AG04449 (cell line): ENCODE measurements around the gene RNU1-4.
"Not testable (repeated sequence)": the region's sequence is repeated elsewhere in the genome, so short reads cannot be mapped to it uniquely, and the experiment has no call there.

ENCODE experiments used
- CTCF ChIA-PET: fragments of 350-600 bp; formaldehyde crosslinking; extraction: SDS; loops from one replicate; lab custom pipeline; 2021; ENCODE audit warnings: antibody characterized with exemption; lab: Yijun Ruan, JAX
- POLR2A ChIA-PET: fragments of 400-600, 350-600 bp; formaldehyde crosslinking; extraction: SDS; loops from one replicate; lab custom pipeline; 2020; ENCODE audit warnings: antibody characterized with exemption, inconsistent platforms; lab: Yijun Ruan, JAX
- DNase-seq: peaks from one replicate; pipeline ENCODE4 v3.0.0-alpha.2; 2010; ENCODE audit warnings: low read depth, low spot score
- H3K4me3 ChIP-seq: 2 replicates; pipeline ENCODE4 v1.5.1; 2011; ENCODE audit warnings: low read depth, mild to moderate bottlenecking, control low read depth, low read length

RNU1-4 gene

DNA sequence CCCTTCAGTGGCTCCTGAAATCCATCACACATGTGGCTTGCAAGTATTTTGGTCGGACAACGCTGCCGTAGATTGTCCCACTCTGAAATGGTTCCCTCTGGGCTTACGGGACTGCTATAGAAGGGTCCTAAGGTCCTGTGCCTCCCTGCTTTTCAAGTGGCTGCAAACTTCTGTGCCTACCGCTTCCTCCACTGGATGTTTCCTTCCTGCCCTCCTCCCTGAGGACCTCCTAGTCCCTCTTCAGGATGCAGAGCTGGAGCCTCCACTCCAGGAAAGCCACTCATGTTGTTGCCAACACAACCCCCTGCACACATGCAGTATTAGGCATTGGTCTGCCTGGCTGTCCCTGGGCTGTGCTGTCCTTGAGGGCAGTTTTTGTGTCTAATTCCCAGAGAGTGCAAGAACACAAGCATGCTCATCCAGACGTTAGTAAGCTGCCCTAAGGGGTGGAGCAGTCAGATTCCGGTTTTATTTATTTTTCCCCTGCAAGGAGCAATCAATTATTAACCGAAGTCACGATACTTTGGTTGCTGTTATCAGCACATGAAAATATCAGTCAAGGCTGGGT, 26.5 kb downstream of the RNU1-4 start:
- H3K4me3 ChIP-seq, CTCF ChIA-PET, DNase-seq, POLR2A ChIA-PET: not testable (repeated sequence)

DNA sequence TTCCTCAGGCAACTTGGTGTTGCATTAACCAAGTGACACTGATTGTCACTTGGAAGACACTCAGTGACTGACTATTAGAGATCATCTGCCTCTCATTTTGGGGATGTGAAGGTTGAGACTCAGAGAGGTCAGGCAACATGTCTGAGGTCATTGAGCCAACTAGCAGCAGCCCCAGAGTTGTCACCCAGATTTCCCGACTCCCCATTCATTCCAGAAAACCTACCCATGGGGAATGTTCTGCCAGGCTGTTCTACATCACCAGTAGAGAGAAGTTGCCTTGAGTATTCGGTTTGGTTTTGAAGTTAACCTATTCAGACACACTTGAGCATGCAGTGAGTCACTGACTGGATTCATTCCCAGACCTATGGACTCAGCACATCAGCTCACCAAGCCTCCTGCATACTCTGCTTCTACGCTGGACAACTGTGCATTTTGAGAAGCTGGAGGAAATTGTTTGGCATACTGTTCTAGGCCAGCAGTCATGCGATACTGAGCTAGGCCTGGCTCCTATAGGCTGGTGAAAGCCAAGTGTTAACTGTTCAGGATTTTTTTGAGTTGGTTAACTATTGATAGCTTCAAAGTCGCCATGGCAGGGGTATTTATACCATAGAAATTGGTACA, 29.9 kb downstream of the RNU1-4 start:
- CTCF ChIA-PET, H3K4me3 ChIP-seq, POLR2A ChIA-PET: not testable (repeated sequence)
- peak; percentile 52 for DNase-seq

DNA sequence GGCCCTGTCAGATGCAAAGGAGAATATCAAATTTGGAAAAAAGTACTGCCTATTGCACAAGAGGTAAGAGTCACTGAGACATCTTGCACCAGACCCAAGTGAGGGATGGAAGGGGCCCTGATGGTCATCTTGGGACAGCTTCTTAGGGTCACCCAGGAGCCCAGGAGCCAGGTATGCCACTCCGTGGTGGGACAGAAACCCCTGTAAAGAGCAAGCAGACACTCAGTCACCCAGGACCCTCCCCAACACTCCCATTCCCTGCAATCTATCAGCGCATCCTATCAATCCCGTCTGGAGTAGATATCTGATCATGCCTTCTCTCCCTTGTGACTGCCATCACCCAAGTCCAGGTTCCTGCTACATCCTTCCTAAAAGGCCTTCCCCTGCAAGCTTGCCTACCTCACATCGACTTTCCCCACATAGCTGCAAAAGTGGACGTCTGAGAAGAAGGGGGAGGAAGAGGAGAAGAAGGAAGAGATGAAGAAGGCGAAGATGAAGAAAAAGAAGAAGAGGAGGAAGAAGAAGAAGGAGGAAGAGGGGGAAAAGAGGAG, 30.7 kb downstream of the RNU1-4 start:
- H3K4me3 ChIP-seq, POLR2A ChIA-PET, CTCF ChIA-PET: not testable (repeated sequence)

DNA sequence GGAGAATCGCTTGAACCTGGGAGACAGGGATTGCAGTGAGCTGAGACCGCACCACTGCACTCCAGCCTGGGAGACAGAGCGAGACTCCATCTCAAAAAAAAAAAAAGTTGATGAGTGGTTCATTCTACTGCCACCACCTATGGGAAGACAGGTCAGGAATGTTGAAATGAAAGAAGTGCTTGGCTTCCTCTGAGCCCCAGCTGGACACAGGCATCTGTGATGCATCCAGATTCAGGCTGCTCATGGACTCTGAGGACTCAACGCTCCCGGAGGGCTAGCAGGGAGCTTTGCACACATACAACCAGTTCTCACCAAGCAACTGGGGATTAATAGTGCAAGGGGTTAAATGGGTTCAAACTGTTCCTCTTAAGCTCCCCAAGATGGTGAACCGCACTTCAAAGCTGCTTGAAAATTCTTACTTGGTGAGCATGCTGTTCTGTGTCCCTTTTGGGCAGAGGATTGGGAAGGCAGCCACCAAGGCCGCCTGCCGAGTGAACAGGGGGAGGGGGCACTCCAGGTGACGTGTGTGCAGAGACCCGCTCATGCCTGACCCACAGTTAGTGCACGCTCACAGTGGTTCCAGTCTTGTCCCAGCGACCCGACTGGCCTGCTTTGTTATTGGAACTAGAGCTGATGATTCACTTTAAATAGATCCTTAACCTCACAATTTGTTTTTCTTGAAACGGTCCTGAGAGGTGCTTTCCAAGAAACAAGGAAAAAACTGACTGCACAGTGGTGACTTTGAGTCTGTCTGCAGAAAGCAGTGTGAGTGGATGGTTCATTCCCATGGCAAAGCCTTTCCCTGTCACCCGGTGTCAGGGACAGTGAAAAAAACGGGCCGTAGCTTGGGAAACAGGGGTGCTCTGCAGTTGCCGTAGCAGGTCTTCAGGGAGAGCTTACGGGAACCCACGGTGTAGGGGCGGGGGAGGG, 32.2 kb downstream of the RNU1-4 start:
- CTCF ChIA-PET, H3K4me3 ChIP-seq, DNase-seq, POLR2A ChIA-PET: not testable (repeated sequence)

More for the DNA sequence above, 30.7 kb downstream of the RNU1-4 start:
- not testable (repeated sequence) for DNase-seq

DNA sequence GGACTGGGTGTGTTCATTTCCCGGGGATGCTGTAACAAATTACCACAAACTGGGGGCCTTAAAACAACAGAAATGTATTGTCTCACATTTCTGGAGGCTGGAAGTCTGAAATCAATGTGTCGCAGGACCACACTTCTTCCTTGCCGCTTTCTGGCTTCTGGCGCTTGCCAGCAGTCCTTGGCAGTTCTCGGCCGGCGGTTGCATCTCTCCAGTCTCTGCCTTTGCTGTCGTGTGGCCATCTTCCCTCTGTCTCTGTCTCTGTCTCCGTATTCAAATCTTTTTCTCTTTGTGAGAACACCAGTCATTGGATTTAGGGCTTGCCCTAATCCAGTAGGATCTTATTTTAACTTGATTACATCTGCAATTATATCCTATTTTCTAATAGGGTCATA, 32.9 kb downstream of the RNU1-4 start:
- CTCF ChIA-PET, DNase-seq, POLR2A ChIA-PET, H3K4me3 ChIP-seq: not testable (repeated sequence)

DNA sequence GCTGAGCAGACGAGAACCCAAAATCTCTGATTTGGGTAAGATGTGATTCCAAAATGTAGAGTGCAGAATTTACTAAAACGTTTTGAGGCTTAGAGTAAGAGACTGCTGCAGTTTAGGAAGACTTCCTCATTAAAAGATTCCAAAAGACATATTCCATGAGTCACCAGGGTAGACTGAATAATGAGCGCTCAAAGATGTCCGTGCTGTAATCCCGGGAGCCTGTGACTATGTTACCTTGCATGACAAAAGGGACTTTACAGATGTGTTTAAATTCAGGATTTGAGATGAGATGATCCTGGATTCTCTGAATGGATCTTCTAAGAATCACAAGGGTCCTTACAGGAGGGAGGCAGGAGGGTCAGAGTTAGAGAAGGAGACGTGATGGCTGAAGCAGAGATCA, 33.4 kb downstream of the RNU1-4 start:
- H3K4me3 ChIP-seq, DNase-seq, CTCF ChIA-PET, POLR2A ChIA-PET: not testable (repeated sequence)

DNA sequence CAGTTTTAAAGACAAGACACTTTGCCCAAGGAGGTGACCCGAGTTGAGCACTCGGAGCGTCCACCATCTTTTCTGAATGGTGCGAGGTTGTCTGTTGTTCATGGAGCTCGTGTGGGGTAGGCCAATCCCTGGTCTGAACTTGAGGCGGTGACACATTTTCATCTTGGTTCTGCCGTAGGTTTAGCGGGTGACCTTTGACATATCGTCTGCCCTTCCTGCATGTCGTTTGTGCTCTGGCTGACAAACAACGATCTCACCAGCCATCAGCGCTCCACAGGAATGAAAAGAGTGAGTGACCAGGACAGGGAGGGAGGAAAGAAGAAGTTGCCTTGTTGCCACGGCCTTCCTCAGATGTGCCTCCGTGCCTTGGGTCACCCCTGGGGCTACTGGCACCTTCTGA, 34.5 kb downstream of the RNU1-4 start:
- CTCF ChIA-PET, DNase-seq: not testable (repeated sequence)

DNA sequence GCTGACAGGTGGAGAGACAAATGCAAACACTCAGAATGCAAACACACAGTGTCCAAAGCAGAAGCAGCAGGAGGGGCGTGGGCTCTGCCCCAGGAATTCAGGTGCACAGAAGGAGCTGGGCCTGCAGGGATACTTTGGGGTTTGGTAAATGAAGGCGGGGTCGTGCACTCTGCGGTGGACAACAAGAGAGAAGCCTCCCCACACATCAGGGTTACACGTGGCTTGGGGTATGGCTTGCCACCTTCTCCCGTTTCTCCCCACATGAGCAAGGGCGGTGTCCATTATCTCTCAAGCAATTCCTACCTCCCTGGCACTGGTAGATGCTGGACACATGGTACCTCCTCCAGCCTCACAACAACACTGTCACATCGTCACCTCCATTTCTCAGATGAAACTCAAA, 35.0 kb downstream of the RNU1-4 start:
- CTCF ChIA-PET, DNase-seq, H3K4me3 ChIP-seq, POLR2A ChIA-PET: not testable (repeated sequence)

More for the DNA sequence above, 34.5 kb downstream of the RNU1-4 start:
- POLR2A ChIA-PET, H3K4me3 ChIP-seq: not testable (repeated sequence)

DNA sequence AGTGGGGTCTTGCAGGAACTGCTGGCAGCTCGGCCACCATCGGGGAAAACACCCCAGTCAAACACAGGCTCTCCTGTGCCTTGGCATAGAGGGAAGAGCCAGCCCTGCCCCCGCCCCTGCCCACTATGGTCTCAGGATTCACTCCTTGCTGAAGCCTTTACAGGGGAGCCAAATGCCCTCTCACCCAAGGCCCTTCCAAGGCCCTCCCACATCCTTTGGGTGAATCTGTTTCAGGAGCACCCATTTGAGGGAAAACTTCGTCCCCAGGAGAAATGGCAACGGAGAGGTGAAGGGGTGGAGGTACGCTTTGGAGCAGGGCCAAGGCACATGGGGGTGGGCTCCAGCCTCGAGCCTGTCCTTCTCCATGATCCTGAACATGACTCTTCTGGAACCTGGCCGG, 35.9 kb downstream of the RNU1-4 start:
- DNase-seq, H3K4me3 ChIP-seq, CTCF ChIA-PET, POLR2A ChIA-PET: not testable (repeated sequence)

DNA sequence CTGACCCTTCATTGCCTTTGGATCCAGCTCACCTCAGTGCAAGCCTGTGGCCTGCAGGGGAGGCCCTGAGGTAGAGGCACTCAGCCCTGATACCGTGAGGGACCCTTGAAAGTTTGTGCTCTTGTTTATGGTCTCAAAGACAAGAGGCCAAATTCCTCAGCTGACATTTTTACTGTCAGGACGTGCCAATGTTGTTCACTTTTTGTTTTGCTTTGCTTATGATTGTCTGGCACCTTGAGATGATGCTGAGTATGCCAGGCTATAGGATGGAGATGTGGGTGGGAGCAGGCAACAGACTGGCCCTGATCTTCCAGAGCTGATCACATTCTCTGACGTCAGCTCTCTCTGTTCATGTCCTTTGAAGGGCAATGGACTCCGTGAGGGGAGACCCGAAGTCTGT, 36.5 kb downstream of the RNU1-4 start:
- DNase-seq, H3K4me3 ChIP-seq, POLR2A ChIA-PET, CTCF ChIA-PET: not testable (repeated sequence)

DNA sequence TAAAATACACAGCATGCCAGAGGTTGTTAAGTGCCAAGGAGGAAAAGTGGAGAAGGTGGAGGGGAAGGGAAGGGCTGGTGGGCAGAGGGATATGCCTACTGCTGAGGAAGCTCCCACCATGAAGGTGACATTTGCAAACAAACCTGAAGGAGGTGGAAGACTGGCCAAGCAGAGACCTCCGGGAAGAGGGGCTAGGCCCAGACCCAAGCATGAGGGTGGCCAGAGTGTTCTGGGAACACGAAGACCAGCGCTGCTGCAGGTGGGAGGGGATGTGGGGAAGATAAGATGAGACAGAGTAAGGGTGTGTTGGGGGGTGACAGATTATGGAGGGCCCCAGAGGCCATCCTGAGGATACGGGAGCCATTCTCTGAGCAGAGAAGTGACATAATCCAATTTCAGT, 37.5 kb downstream of the RNU1-4 start:
- DNase-seq, POLR2A ChIA-PET, H3K4me3 ChIP-seq, CTCF ChIA-PET: not testable (repeated sequence)

DNA sequence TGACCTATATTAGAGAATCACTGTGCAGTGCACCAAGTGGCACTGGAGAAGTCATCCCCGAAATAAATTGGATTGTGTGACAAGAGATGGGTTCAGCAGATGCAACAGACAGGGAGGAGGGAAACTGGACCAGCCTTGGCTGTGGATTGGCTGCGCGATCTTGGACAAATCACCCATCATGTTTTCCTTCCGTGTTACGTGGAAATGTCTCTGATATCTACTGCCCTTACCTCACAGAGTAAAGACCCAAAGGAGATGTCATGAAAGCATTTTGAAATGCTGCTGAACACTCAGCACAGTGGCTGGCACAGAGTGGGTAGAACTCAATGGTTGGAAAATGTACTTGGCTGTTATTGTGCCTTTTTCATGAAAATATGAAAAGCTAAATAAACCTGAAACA, 39.2 kb downstream of the RNU1-4 start:
- CTCF ChIA-PET, H3K4me3 ChIP-seq, DNase-seq, POLR2A ChIA-PET: not testable (repeated sequence)

DNA sequence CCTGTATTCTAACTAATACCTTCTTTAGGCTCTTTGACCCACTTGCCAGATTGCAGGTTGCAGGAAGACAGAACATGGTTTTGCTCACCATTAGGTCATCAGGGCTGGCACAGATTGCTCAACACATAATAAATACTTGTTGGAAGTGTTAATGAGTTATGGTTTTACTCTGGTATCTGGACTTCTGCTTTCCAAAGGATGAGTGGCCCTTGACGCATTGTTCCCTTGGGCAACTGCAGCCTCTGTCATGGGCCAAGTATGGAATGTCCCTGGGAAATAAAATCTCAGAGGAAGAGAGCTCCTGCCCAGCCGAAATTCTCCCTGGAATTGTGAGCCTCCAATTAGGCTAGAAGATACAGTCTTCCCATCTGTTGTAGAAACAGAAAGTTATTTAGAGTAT, 40.7 kb downstream of the RNU1-4 start:
- POLR2A ChIA-PET, H3K4me3 ChIP-seq, DNase-seq, CTCF ChIA-PET: not testable (repeated sequence)

DNA sequence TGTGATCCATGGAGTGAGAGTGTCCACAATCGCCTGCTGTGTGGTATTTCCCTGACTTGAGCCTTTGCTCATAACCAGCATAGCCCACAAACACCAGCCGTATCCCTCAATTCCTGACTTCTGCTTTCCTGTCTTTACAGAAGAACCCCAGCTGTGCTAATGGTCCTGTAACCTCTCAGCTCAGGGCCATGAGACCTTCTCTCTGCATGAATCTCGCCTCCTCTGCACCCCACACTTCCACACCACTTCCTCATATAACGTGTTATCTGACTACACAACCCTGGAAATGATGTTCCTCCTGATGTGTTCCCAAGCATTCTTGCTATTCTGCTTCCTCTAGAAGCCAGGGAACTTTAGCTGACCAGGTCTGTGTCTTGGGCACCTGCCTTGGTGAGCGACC, 41.3 kb downstream of the RNU1-4 start:
- H3K4me3 ChIP-seq, DNase-seq, CTCF ChIA-PET, POLR2A ChIA-PET: not testable (repeated sequence)

DNA sequence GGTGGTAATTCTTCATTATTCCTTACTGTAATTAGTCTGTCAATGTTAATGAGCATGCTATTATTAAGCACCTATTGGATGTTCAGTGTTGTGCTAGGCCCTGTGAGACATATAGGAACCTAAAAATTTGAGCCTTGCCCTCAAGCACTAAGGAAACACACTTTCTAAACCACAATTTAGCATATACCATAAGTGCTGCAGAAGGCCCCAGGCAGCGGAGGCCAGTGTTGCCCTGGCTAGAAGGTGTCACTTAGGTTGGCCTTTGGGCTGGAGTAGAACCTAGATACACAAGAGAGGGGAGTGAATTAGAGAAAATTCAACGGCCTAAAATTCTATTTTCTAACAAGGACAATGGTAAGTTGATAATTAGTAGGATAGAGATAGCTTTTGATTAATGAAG, 44.6 kb downstream of the RNU1-4 start:
- CTCF ChIA-PET, H3K4me3 ChIP-seq, POLR2A ChIA-PET, DNase-seq: not testable (repeated sequence)

DNA sequence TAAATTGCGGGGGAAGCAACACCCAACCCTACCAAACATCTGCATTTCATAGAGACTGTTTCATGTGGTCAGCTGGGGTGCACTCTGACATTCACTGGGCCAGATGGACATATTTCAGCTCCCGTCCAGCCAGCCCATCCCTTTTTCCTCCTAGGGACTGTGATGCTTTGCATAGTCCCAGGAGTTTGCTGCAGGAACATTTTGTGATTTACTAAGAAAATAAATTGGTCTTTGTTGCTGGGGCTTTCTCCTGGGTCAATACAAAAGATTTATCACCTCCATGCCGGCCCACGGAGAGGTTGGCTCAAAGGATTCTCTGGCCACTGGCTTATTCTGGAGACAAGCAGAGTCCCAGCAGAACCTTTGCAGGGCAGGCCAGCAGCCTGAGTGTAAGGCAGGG, 46.0 kb downstream of the RNU1-4 start:
- DNase-seq, H3K4me3 ChIP-seq, POLR2A ChIA-PET, CTCF ChIA-PET: not testable (repeated sequence)
